Activated CD4-positive, alpha-beta memory T cell treated with anti-CD3 and anti-CD28 coated beads for 36 hours (primary cell): ENCODE results near the gene H2AZ1. TPM values are rescaled to one million over a fixed set of nuclear protein-coding genes. Genes with fewer than 3 reads are reported as not detected.
"Not testable (repeated sequence)": the region's sequence is repeated elsewhere in the genome, so short reads cannot be mapped to it uniquely, and the experiment has no call there.

Source experiments
- CTCF ChIA-PET: fragments of 350-600 bp; sonication (Branson Sonifier 250); formaldehyde crosslinking; loops from one replicate; lab custom pipeline; 2021; ENCODE audit warnings: antibody characterized with exemption, inconsistent platforms; lab: Charles Lee
- POLR2A ChIA-PET: fragments of 350-600 bp; sonication (Branson Sonifier 250); formaldehyde crosslinking; loops from one replicate; lab custom pipeline; 2021; ENCODE audit warnings: antibody characterized with exemption; lab: Charles Lee
- DNase-seq: peaks from one replicate; pipeline ENCODE4 v3.0.0-alpha.2; 2020
- H3K27ac Mint-ChIP-seq: one replicate; pipeline ENCODE4 v1.8.0; 2021; ENCODE audit warnings: mixed read lengths
- H3K27me3 Mint-ChIP-seq: one replicate; pipeline ENCODE4 v1.8.0; 2021; ENCODE audit warnings: mixed read lengths
- H3K36me3 Mint-ChIP-seq: one replicate; pipeline ENCODE4 v1.8.0; 2021; ENCODE audit warnings: mixed read lengths
- H3K4me1 Mint-ChIP-seq: one replicate; pipeline ENCODE4 v1.8.0; 2021; ENCODE audit warnings: low read depth, mixed read lengths
- H3K4me3 Mint-ChIP-seq: one replicate; pipeline ENCODE4 v1.8.0; 2021; ENCODE audit warnings: mild to moderate bottlenecking, mixed read lengths
- H3K9me3 Mint-ChIP-seq: one replicate; pipeline ENCODE4 v1.8.0; 2021; ENCODE audit warnings: mixed read lengths
- intact Hi-C: fragments of 100-400 bp; cut with micrococcal nuclease; formaldehyde crosslinking; loops from one replicate; pipeline ENCODE4 v1.15.1; 2023
- total RNA-seq, 2 experiments: library from RNA; stranded (reverse); gene quantifications; one replicate each; pipeline ENCODE4 v1.2.3, GENCODE V29; 2021

The H2AZ1 gene
- total RNA-seq, 2 experiments from 2014 or later = 709 to 731 TPM

- peaks cover 5% of the 10 kb centered on the region for H3K27me3 Mint-ChIP-seq
- no peak overlapping the region for H3K27ac Mint-ChIP-seq
- intact Hi-C loops = no loop called here
- no peaks in the 10 kb centered on the region for H3K36me3 Mint-ChIP-seq
- no peak overlapping the region for H3K4me3 Mint-ChIP-seq
- no peak for DNase-seq
- ChIA-PET POLR2A (no interaction called here), CTCF (no interaction called here)
- no peaks in the 10 kb centered on the region for H3K9me3 Mint-ChIP-seq
- H3K4me1 Mint-ChIP-seq = peaks cover 13% of the 10 kb centered on the region
Observed at GRCh38 chr4:99965173-99965572, 15.1 kb upstream of the H2AZ1 start.

- Mint-ChIP-seq H3K4me3 (no peak overlapping the region), H3K4me1 (peaks cover 13% of the 10 kb centered on the region), H3K9me3 (peaks cover 6% of the 10 kb centered on the region), H3K36me3 (peaks cover 9% of the 10 kb centered on the region), H3K27ac (no peak overlapping the region), H3K27me3 (no peaks in the 10 kb centered on the region)
- CTCF ChIA-PET = no interaction called here
- no peak for DNase-seq
- intact Hi-C loops = no loop called here
- POLR2A ChIA-PET = no interaction called here
Observed at GRCh38 chr4:99961711-99962110, 11.6 kb upstream of the H2AZ1 start.

GRCh38 chr4:99960648-99961047 is 10.6 kb upstream of the H2AZ1 start:
- H3K4me3 Mint-ChIP-seq = no peak overlapping the region
- ChIA-PET POLR2A (no interaction called here), CTCF (no interaction called here)
- no peak overlapping the region for H3K27ac Mint-ChIP-seq
- no peaks in the 10 kb centered on the region for H3K27me3 Mint-ChIP-seq
- H3K4me1 Mint-ChIP-seq = peaks cover 7% of the 10 kb centered on the region
- intact Hi-C loops = no loop called here
- H3K36me3 Mint-ChIP-seq = peaks cover 9% of the 10 kb centered on the region
- no peak for DNase-seq
- H3K9me3 Mint-ChIP-seq = peaks cover 6% of the 10 kb centered on the region

GRCh38 chr4:99958207-99958606 is 8.1 kb upstream of the H2AZ1 start:
- POLR2A ChIA-PET, H3K4me3 Mint-ChIP-seq: not testable (repeated sequence)

GRCh38 chr4:99950913-99951254 is 809 bp upstream of the H2AZ1 start:
- H3K27ac Mint-ChIP-seq = no peak overlapping the region
- no peak for DNase-seq
- peaks cover 24% of the 10 kb centered on the region for H3K4me1 Mint-ChIP-seq
- no peak overlapping the region for H3K4me3 Mint-ChIP-seq
- no peaks in the 10 kb centered on the region for H3K9me3 Mint-ChIP-seq
- CTCF ChIA-PET = interaction anchor here (1.0 to 2.9 kb wide), 7 partner anchors 47 to 955 kb away, joined by 3 to 11 read pairs (median 4); partner anchors contain the start of gene METAP1
- POLR2A ChIA-PET = interaction anchor here (1.1 to 1.4 kb wide), 2 partner anchors 132 to 134 kb away, joined by 3 read pairs; partner anchors contain the start of gene DAPP1
- intact Hi-C loops = loop anchor here (1.0 to 5.0 kb wide), 9 partner anchors 57 to 1808 kb away; partner anchors contain the start of genes ADH5, LAMTOR3, METAP1 and PPP3CA
- peaks cover 18% of the 10 kb centered on the region for H3K36me3 Mint-ChIP-seq
- no peaks in the 10 kb centered on the region for H3K27me3 Mint-ChIP-seq

More at GRCh38 chr4:99958207-99958606, 8.1 kb upstream of the H2AZ1 start:
- H3K9me3 Mint-ChIP-seq, intact Hi-C loops, H3K27ac Mint-ChIP-seq, DNase-seq, H3K4me1 Mint-ChIP-seq, H3K27me3 Mint-ChIP-seq: not testable (repeated sequence)
- CTCF ChIA-PET = interaction anchor here (0.6 kb wide), 1 partner anchor 261 kb away, joined by 3 read pairs; no protein-coding TSS in a partner anchor
- peaks cover 11% of the 10 kb centered on the region for H3K36me3 Mint-ChIP-seq

GRCh38 chr4:99949034-99949998 is 759 bp downstream of the H2AZ1 start:
- peak; percentile 95 for DNase-seq
- Mint-ChIP-seq H3K36me3 (peaks cover 18% of the 10 kb centered on the region), H3K9me3 (no peaks in the 10 kb centered on the region), H3K27ac (no peak overlapping the region), H3K4me3 (no peak overlapping the region), H3K27me3 (no peaks in the 10 kb centered on the region), H3K4me1 (peaks cover 35% of the 10 kb centered on the region)
- intact Hi-C loops = loop anchor here (1.0 to 10.0 kb wide), 8 partner anchors 98 to 1685 kb away; partner anchors contain the start of genes DAPP1, RAP1GDS1 and TSPAN5
- POLR2A ChIA-PET = interaction anchor here (0.8 to 3.0 kb wide), 11 partner anchors 9 to 861 kb away, joined by 3 to 13 read pairs (median 3); partner anchors contain the start of genes ADH5, DAPP1, LAMTOR3 and TRMT10A
- CTCF ChIA-PET = interaction anchor here (0.7 to 2.9 kb wide), 16 partner anchors 9 to 386 kb away, joined by 3 to 24 read pairs (median 5); partner anchors contain the start of genes DAPP1, LAMTOR3 and TRMT10A

- H3K36me3 Mint-ChIP-seq = peaks cover 32% of the 10 kb centered on the region
- H3K4me1 Mint-ChIP-seq = peaks cover 51% of the 10 kb centered on the region
- no peak for DNase-seq
- intact Hi-C loops = loop anchor here (10.0 kb wide), 3 partner anchors 543 to 1683 kb away; partner anchors contain the start of genes RAP1GDS1 and TSPAN5
- H3K4me3 Mint-ChIP-seq = no peak overlapping the region
- POLR2A ChIA-PET = interaction anchor here (0.6 to 3.0 kb wide), 6 partner anchors 20 to 328 kb away, joined by 3 to 15 read pairs (median 9); partner anchors contain the start of genes DAPP1 and LAMTOR3
- H3K9me3 Mint-ChIP-seq = no peaks in the 10 kb centered on the region
- H3K27ac Mint-ChIP-seq = no peak overlapping the region
- CTCF ChIA-PET = interaction anchor here (1.1 to 2.9 kb wide), 9 partner anchors 25 to 384 kb away, joined by 3 to 24 read pairs (median 7); partner anchors contain the start of genes LAMTOR3 and TRMT10A
- H3K27me3 Mint-ChIP-seq = no peaks in the 10 kb centered on the region
Observed at GRCh38 chr4:99947608-99948007, 2.5 kb downstream of the H2AZ1 start.

- intact Hi-C loops = loop anchor here (10.0 kb wide), 3 partner anchors 542 to 1682 kb away; partner anchors contain the start of genes RAP1GDS1 and TSPAN5
- H3K4me3 Mint-ChIP-seq = no peak overlapping the region
- ChIA-PET CTCF (interaction anchor here (1.1 to 2.9 kb wide), 9 partner anchors 25 to 384 kb away, joined by 3 to 24 read pairs (median 6); partner anchors contain the start of genes LAMTOR3 and TRMT10A), POLR2A (interaction anchor here (0.6 to 3.0 kb wide), 6 partner anchors 20 to 328 kb away, joined by 3 to 15 read pairs (median 8); partner anchors contain the start of genes DAPP1 and LAMTOR3)
- H3K4me1 Mint-ChIP-seq = peaks cover 51% of the 10 kb centered on the region
- H3K27ac Mint-ChIP-seq = no peak overlapping the region
- peaks cover 32% of the 10 kb centered on the region for H3K36me3 Mint-ChIP-seq
- H3K9me3 Mint-ChIP-seq = no peaks in the 10 kb centered on the region
- H3K27me3 Mint-ChIP-seq = no peaks in the 10 kb centered on the region
- no peak for DNase-seq
Observed at GRCh38 chr4:99947190-99947578, 2.9 kb downstream of the H2AZ1 start.

GRCh38 chr4:99946356-99947189 is 3.5 kb downstream of the H2AZ1 start, which contains the start of gene DNAJB14:
Gene DNAJB14, minus strand, starts transcription at chr4:99946618. Its CDS starts 47 bp downstream, at chr4:99946571.
- Mint-ChIP-seq H3K27ac (peak within 1 kb of the TSS; percentile 95), H3K27me3 (no peaks in the 10 kb centered on the region), H3K4me1 (peaks cover 49% of the 10 kb centered on the region), H3K36me3 (peaks cover 32% of the 10 kb centered on the region), H3K4me3 (peak within 1 kb of the TSS; percentile 99), H3K9me3 (no peaks in the 10 kb centered on the region)
- intact Hi-C loops = loop anchor here (10.0 kb wide), 3 partner anchors 542 to 1682 kb away; partner anchors contain the start of genes RAP1GDS1 and TSPAN5
- peak; percentile 86 for DNase-seq
- POLR2A ChIA-PET = interaction anchor here (0.5 to 3.0 kb wide), 7 partner anchors 19 to 135 kb away, joined by 3 to 15 read pairs (median 7); partner anchors contain the start of genes DAPP1 and LAMTOR3
- CTCF ChIA-PET = interaction anchor here (0.6 to 2.9 kb wide), 9 partner anchors 24 to 1659 kb away, joined by 3 to 24 read pairs (median 6); partner anchors contain the start of genes LAMTOR3 and TRMT10A

- no peaks in the 10 kb centered on the region for H3K27me3 Mint-ChIP-seq
- POLR2A ChIA-PET = interaction anchor here (1.1 to 3.0 kb wide), 5 partner anchors 51 to 134 kb away, joined by 3 to 15 read pairs (median 9); partner anchors contain the start of genes DAPP1 and LAMTOR3
- CTCF ChIA-PET = interaction anchor here (0.9 to 1.7 kb wide), 6 partner anchors 24 to 382 kb away, joined by 3 to 9 read pairs (median 6); partner anchors contain the start of genes LAMTOR3 and TRMT10A
- H3K36me3 Mint-ChIP-seq = peaks cover 33% of the 10 kb centered on the region
- H3K4me1 Mint-ChIP-seq = peaks cover 52% of the 10 kb centered on the region
- H3K9me3 Mint-ChIP-seq = no peaks in the 10 kb centered on the region
- intact Hi-C loops = loop anchor here (2.0 to 10.0 kb wide), 4 partner anchors 25 to 1681 kb away; partner anchors contain the start of genes RAP1GDS1 and TSPAN5
- no peak for DNase-seq
- peak overlapping the region; percentile 95 for H3K27ac Mint-ChIP-seq
- peak overlapping the region; percentile 99 for H3K4me3 Mint-ChIP-seq
Observed at GRCh38 chr4:99945718-99946355, 4.2 kb downstream of the H2AZ1 start.
